ENCODE measurements around the gene PLCB4.

Gene PLCB4

GRCh38 chr20:9409981-9410380 lies 341.1 kb downstream of the PLCB4 start:
- Mint-ChIP-seq H3K4me3 (no peak overlapping the region), H3K27ac (ENCODE audit: low read depth) (no peak overlapping the region), H3K27me3 (no peaks in the 10 kb centered on the region), H3K9me3 (no peaks in the 10 kb centered on the region), H3K36me3 (ENCODE audit: insufficient read depth) (no peaks in the 10 kb centered on the region), H3K4me1 (no peaks in the 10 kb centered on the region)
- DNase-seq (ENCODE audit: low spot score in 2 of 2) (no peak), ATAC-seq (replicated peaks; ENCODE audit: extremely low read depth, poor library complexity, severe bottlenecking) (no peak)

- Mint-ChIP-seq H3K9me3 (no peaks in the 10 kb centered on the region), H3K4me1 (no peaks in the 10 kb centered on the region), H3K27me3 (no peaks in the 10 kb centered on the region), H3K4me3 (no peak overlapping the region), H3K27ac (ENCODE audit: low read depth) (no peak overlapping the region), H3K36me3 (ENCODE audit: insufficient read depth) (no peaks in the 10 kb centered on the region)
- no peak for DNase-seq (ENCODE audit: low spot score in 2 of 2)
- ATAC-seq (replicated peaks; ENCODE audit: extremely low read depth, poor library complexity, severe bottlenecking) = no peak
Measured at GRCh38 chr20:9411833-9412232, 342.9 kb downstream of the PLCB4 start.

- no peak overlapping the region for H3K27ac Mint-ChIP-seq (ENCODE audit: low read depth)
- H3K9me3 Mint-ChIP-seq = no peaks in the 10 kb centered on the region
- no peak for ATAC-seq (replicated peaks; ENCODE audit: extremely low read depth, poor library complexity, severe bottlenecking)
- H3K4me3 Mint-ChIP-seq = no peak overlapping the region
- H3K36me3 Mint-ChIP-seq (ENCODE audit: insufficient read depth) = no peaks in the 10 kb centered on the region
- H3K27me3 Mint-ChIP-seq = no peaks in the 10 kb centered on the region
- DNase-seq (ENCODE audit: low spot score in 2 of 2) = no peak
- no peaks in the 10 kb centered on the region for H3K4me1 Mint-ChIP-seq
Measured at GRCh38 chr20:9412309-9412708, 343.4 kb downstream of the PLCB4 start.

- ATAC-seq (replicated peaks; ENCODE audit: extremely low read depth, poor library complexity, severe bottlenecking) (no peak), DNase-seq (ENCODE audit: low spot score in 2 of 2) (no peak)
- H3K36me3 Mint-ChIP-seq (ENCODE audit: insufficient read depth) = no peaks in the 10 kb centered on the region
- no peaks in the 10 kb centered on the region for H3K9me3 Mint-ChIP-seq
- H3K27me3 Mint-ChIP-seq = no peaks in the 10 kb centered on the region
- no peak overlapping the region for H3K4me3 Mint-ChIP-seq
- H3K4me1 Mint-ChIP-seq = no peaks in the 10 kb centered on the region
- H3K27ac Mint-ChIP-seq (ENCODE audit: low read depth) = no peak overlapping the region
Measured at GRCh38 chr20:9413001-9413400, 344.1 kb downstream of the PLCB4 start.

GRCh38 chr20:9415426-9415825 lies 346.5 kb downstream of the PLCB4 start:
- Mint-ChIP-seq H3K4me1 (no peaks in the 10 kb centered on the region), H3K36me3 (ENCODE audit: insufficient read depth) (no peaks in the 10 kb centered on the region), H3K9me3 (no peaks in the 10 kb centered on the region), H3K27me3 (no peaks in the 10 kb centered on the region), H3K27ac (ENCODE audit: low read depth) (no peak overlapping the region), H3K4me3 (no peak overlapping the region)
- ATAC-seq (replicated peaks; ENCODE audit: extremely low read depth, poor library complexity, severe bottlenecking) = no peak
- no peak for DNase-seq (ENCODE audit: low spot score in 2 of 2)

GRCh38 chr20:9416421-9416820 lies 347.5 kb downstream of the PLCB4 start:
- no peak overlapping the region for H3K27ac Mint-ChIP-seq (ENCODE audit: low read depth)
- no peaks in the 10 kb centered on the region for H3K9me3 Mint-ChIP-seq
- DNase-seq (ENCODE audit: low spot score in 2 of 2) (no peak), ATAC-seq (replicated peaks; ENCODE audit: extremely low read depth, poor library complexity, severe bottlenecking) (no peak)
- no peak overlapping the region for H3K4me3 Mint-ChIP-seq
- H3K36me3 Mint-ChIP-seq (ENCODE audit: insufficient read depth) = no peaks in the 10 kb centered on the region
- no peaks in the 10 kb centered on the region for H3K4me1 Mint-ChIP-seq
- no peaks in the 10 kb centered on the region for H3K27me3 Mint-ChIP-seq

GRCh38 chr20:9417665-9418064 lies 348.8 kb downstream of the PLCB4 start:
- Mint-ChIP-seq H3K36me3 (ENCODE audit: insufficient read depth) (no peaks in the 10 kb centered on the region), H3K27me3 (no peaks in the 10 kb centered on the region), H3K27ac (ENCODE audit: low read depth) (no peak overlapping the region), H3K4me1 (no peaks in the 10 kb centered on the region), H3K9me3 (no peaks in the 10 kb centered on the region), H3K4me3 (no peak overlapping the region)
- DNase-seq (ENCODE audit: low spot score in 2 of 2) = no peak
- no peak for ATAC-seq (replicated peaks; ENCODE audit: extremely low read depth, poor library complexity, severe bottlenecking)

- Mint-ChIP-seq H3K36me3 (ENCODE audit: insufficient read depth) (peaks cover 1% of the 10 kb centered on the region), H3K4me3 (no peak overlapping the region), H3K27me3 (no peaks in the 10 kb centered on the region), H3K4me1 (no peaks in the 10 kb centered on the region), H3K9me3 (no peaks in the 10 kb centered on the region), H3K27ac (ENCODE audit: low read depth) (no peak overlapping the region)
- no peak for ATAC-seq (replicated peaks; ENCODE audit: extremely low read depth, poor library complexity, severe bottlenecking)
- DNase-seq (ENCODE audit: low spot score in 2 of 2) = no peak
Measured at GRCh38 chr20:9422321-9423057, 353.6 kb downstream of the PLCB4 start.

GRCh38 chr20:9424551-9424950 lies 355.7 kb downstream of the PLCB4 start:
- Mint-ChIP-seq H3K27me3 (no peaks in the 10 kb centered on the region), H3K9me3 (no peaks in the 10 kb centered on the region), H3K4me3 (no peak overlapping the region), H3K27ac (ENCODE audit: low read depth) (no peak overlapping the region), H3K36me3 (ENCODE audit: insufficient read depth) (peaks cover 1% of the 10 kb centered on the region), H3K4me1 (no peaks in the 10 kb centered on the region)
- DNase-seq (ENCODE audit: low spot score in 2 of 2) (no peak), ATAC-seq (replicated peaks; ENCODE audit: extremely low read depth, poor library complexity, severe bottlenecking) (no peak)

GRCh38 chr20:9427430-9428291 lies 358.8 kb downstream of the PLCB4 start:
- no peak for DNase-seq (ENCODE audit: low spot score in 2 of 2)
- no peaks in the 10 kb centered on the region for H3K4me1 Mint-ChIP-seq

GRCh38 chr20:9428292-9428607 lies 359.4 kb downstream of the PLCB4 start:
- H3K4me3 Mint-ChIP-seq = no peak overlapping the region
- H3K9me3 Mint-ChIP-seq = no peaks in the 10 kb centered on the region
- H3K27ac Mint-ChIP-seq (ENCODE audit: low read depth) = no peak overlapping the region
- no peak for ATAC-seq (replicated peaks; ENCODE audit: extremely low read depth, poor library complexity, severe bottlenecking)
- no peak for DNase-seq (ENCODE audit: low spot score in 2 of 2)
- H3K4me1 Mint-ChIP-seq = no peaks in the 10 kb centered on the region
- H3K27me3 Mint-ChIP-seq = no peaks in the 10 kb centered on the region
- peaks cover 2% of the 10 kb centered on the region for H3K36me3 Mint-ChIP-seq (ENCODE audit: insufficient read depth)

More at GRCh38 chr20:9427430-9428291, 358.8 kb downstream of the PLCB4 start:
- H3K27me3 Mint-ChIP-seq = no peaks in the 10 kb centered on the region
- no peak overlapping the region for H3K4me3 Mint-ChIP-seq
- no peak for ATAC-seq (replicated peaks; ENCODE audit: extremely low read depth, poor library complexity, severe bottlenecking)
- H3K9me3 Mint-ChIP-seq = no peaks in the 10 kb centered on the region
- H3K27ac Mint-ChIP-seq (ENCODE audit: low read depth) = no peak overlapping the region
- H3K36me3 Mint-ChIP-seq (ENCODE audit: insufficient read depth) = peaks cover 2% of the 10 kb centered on the region

GRCh38 chr20:9439806-9440205 lies 370.9 kb downstream of the PLCB4 start:
- Mint-ChIP-seq H3K9me3 (peaks cover 25% of the 10 kb centered on the region), H3K4me1 (no peaks in the 10 kb centered on the region), H3K27ac (ENCODE audit: low read depth) (no peak overlapping the region), H3K27me3 (no peaks in the 10 kb centered on the region), H3K36me3 (ENCODE audit: insufficient read depth) (no peaks in the 10 kb centered on the region), H3K4me3 (no peak overlapping the region)
- ATAC-seq (replicated peaks; ENCODE audit: extremely low read depth, poor library complexity, severe bottlenecking) (no peak), DNase-seq (ENCODE audit: low spot score in 2 of 2) (no peak)

GRCh38 chr20:9440892-9441291 lies 372.0 kb downstream of the PLCB4 start:
- Mint-ChIP-seq H3K36me3 (ENCODE audit: insufficient read depth) (no peaks in the 10 kb centered on the region), H3K9me3 (peaks cover 25% of the 10 kb centered on the region), H3K27ac (ENCODE audit: low read depth) (no peak overlapping the region), H3K4me3 (no peak overlapping the region), H3K4me1 (no peaks in the 10 kb centered on the region), H3K27me3 (no peaks in the 10 kb centered on the region)
- no peak for DNase-seq (ENCODE audit: low spot score in 2 of 2)
- ATAC-seq (replicated peaks; ENCODE audit: extremely low read depth, poor library complexity, severe bottlenecking) = no peak
